RWPE2 (cell line): Measurements from ENCODE around the gene NSL1.

Source experiments
- ATAC-seq: fragments of 200-7000 bp; cut with Tn5 transposase; 3 replicates; pipeline ENCODE4 v1.9.1; 2021; ENCODE audit warnings: low read depth
- DNase-seq: peaks from one replicate; pipeline ENCODE4 v3.0.0-alpha.2; 2020; ENCODE audit warnings: low spot score
- H3K27ac ChIP-seq: fragments of 450-650 bp; 2 replicates; pipeline ENCODE4 v1.5.1; 2017; ENCODE audit warnings: mild to moderate bottlenecking; ENCODE audit not compliant: poor library complexity, severe bottlenecking
- H3K27me3 ChIP-seq: fragments of 250-450 bp; sonication (Bioruptor Pico); 2 replicates; pipeline ENCODE4 v1.5.1; 2021; ENCODE audit warnings: mild to moderate bottlenecking, moderate library complexity; ENCODE audit not compliant: insufficient read depth, poor library complexity, severe bottlenecking
- H3K36me3 ChIP-seq: fragments of 250-450 bp; sonication (Bioruptor Pico); 2 replicates; pipeline ENCODE4 v1.5.1; 2020; ENCODE audit warnings: low read depth, mild to moderate bottlenecking, moderate library complexity
- H3K4me1 ChIP-seq: fragments of 250-450 bp; sonication (Bioruptor Pico); 2 replicates; pipeline ENCODE4 v1.5.1; 2021; ENCODE audit warnings: mild to moderate bottlenecking, moderate library complexity; ENCODE audit not compliant: insufficient read depth, poor library complexity, severe bottlenecking
- H3K4me3 ChIP-seq: fragments of 250-450 bp; sonication (Bioruptor Pico); 2 replicates; pipeline ENCODE4 v1.5.1; 2021; ENCODE audit warnings: mild to moderate bottlenecking, moderate library complexity; ENCODE audit not compliant: severe bottlenecking
- H3K9me3 ChIP-seq: fragments of 250-450 bp; sonication (Bioruptor Pico); 2 replicates; pipeline ENCODE4 v1.5.1; 2021; ENCODE audit warnings: mild to moderate bottlenecking, moderate library complexity; ENCODE audit not compliant: severe bottlenecking
- CTCF ChIP-seq: fragments of 450-650 bp; IDR thresholded peaks from one replicate; pipeline ENCODE4 v1.5.1; 2017; ENCODE audit warnings: mild to moderate bottlenecking, moderate library complexity; ENCODE audit not compliant: poor library complexity, severe bottlenecking

NSL1 gene

DNA sequence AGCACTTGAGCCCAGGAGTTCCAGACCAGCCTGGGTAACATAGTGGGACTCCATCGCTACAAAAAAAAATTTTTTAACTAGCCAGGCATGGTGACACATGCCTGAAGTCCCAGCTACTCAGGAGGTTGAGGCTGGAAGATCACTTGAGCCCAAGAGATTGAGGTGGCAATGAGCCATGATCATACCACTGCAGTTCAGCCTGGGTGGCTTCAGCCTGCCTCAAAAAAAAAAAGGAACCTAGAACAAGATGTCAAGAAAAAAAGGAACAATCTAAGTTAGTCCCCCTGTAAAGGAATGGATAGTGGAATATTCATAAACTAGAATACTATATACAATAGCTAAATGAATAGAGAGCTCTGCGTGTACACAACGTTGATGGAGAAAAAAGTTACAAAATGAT, 14.4 kb downstream of the NSL1 start:
- ATAC-seq (no peak), DNase-seq (no peak)
- Histone ChIP-seq H3K36me3 (peaks cover 8% of the 10 kb centered on the region), H3K27ac (no peak overlapping the region), H3K4me3 (no peak overlapping the region), H3K9me3 (no peaks in the 10 kb centered on the region), H3K27me3 (no peaks in the 10 kb centered on the region), H3K4me1 (no peaks in the 10 kb centered on the region)
- no peak for TF ChIP-seq CTCF

DNA sequence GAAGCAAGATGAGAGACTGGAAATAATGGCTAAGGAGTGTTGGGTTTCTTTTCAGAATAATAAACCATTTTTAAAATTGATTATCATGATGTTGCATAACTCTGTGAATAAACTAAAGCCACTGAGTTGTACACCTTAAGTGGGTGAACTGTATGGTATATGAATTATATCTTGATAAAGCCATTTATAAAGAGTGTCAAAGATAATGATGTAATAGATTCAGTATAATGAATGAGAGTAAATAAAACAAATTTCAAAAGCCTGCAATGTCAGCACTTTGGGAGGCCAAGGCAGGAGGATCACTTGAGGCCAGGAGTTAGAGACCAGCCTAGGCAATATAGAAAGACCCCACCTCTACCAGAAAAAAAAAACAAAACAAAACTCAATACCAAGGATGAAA, 16.3 kb downstream of the NSL1 start:
- H3K36me3 ChIP-seq = no peaks in the 10 kb centered on the region
- DNase-seq (no peak), ATAC-seq (no peak)
- H3K27ac ChIP-seq = no peak overlapping the region
- H3K9me3 ChIP-seq = no peaks in the 10 kb centered on the region
- no peaks in the 10 kb centered on the region for H3K4me1 ChIP-seq
- no peaks in the 10 kb centered on the region for H3K27me3 ChIP-seq
- H3K4me3 ChIP-seq = no peak overlapping the region
- no peak for TF ChIP-seq CTCF

- no peak for TF ChIP-seq CTCF
- Histone ChIP-seq H3K27me3 (no peaks in the 10 kb centered on the region), H3K9me3 (no peaks in the 10 kb centered on the region), H3K36me3 (no peaks in the 10 kb centered on the region), H3K27ac (no peak overlapping the region), H3K4me1 (no peaks in the 10 kb centered on the region), H3K4me3 (no peak overlapping the region)
- DNase-seq (no peak), ATAC-seq (no peak)
Observed at GRCh38 chr1:212774584-212774983, 17.0 kb downstream of the NSL1 start.

GRCh38 chr1:212773011-212773410, 18.6 kb downstream of the NSL1 start:
- no peaks in the 10 kb centered on the region for H3K36me3 ChIP-seq
- no peak overlapping the region for H3K4me3 ChIP-seq
- H3K4me1 ChIP-seq = no peaks in the 10 kb centered on the region
- TF ChIP-seq CTCF = no peak
- no peaks in the 10 kb centered on the region for H3K27me3 ChIP-seq
- DNase-seq (no peak), ATAC-seq (no peak)
- H3K9me3 ChIP-seq = no peaks in the 10 kb centered on the region
- no peak overlapping the region for H3K27ac ChIP-seq

DNA sequence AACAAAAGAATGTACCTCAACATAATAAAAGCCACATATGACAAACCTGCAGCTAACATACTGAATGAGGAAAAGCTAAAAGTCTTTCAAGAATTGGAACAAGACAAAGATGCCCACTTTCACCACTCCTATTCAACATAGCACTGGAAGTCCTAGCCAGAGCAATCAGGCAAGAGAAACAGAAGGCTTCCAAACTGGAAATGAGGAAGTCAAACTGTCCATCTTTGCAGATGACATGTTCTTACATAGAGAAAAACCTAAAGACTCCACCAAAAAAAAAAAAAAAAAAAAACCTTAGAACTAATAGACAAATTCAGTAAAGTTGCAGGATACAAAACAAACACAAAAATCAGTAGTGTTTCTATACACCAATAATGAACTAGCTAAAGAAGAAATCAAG, 20.2 kb downstream of the NSL1 start:
- H3K27ac ChIP-seq = no peak overlapping the region
- DNase-seq (no peak), ATAC-seq (no peak)
- no peak overlapping the region for H3K4me3 ChIP-seq
- TF ChIP-seq CTCF = no peak
- H3K9me3 ChIP-seq = no peaks in the 10 kb centered on the region
- no peaks in the 10 kb centered on the region for H3K4me1 ChIP-seq
- no peaks in the 10 kb centered on the region for H3K36me3 ChIP-seq
- no peaks in the 10 kb centered on the region for H3K27me3 ChIP-seq
